BLaER1 (cell line): Measurements from ENCODE around the gene SEMA5A.

Experiments
- H3K27ac ChIP-seq: shearing (Covaris generic); formaldehyde crosslinking; 2 replicates; pipeline ENCODE4 v1.8.1; 2022
- H3K27me3 ChIP-seq: shearing (Covaris generic); formaldehyde crosslinking; 2 replicates; pipeline ENCODE4 v1.8.1; 2022
- H3K36me3 ChIP-seq: shearing (Covaris generic); formaldehyde crosslinking; 2 replicates; pipeline ENCODE4 v1.8.1; 2022
- H3K4me1 ChIP-seq: shearing (Covaris generic); formaldehyde crosslinking; 2 replicates; pipeline ENCODE4 v1.8.1; 2022
- H3K4me2 ChIP-seq: shearing (Covaris generic); formaldehyde crosslinking; 2 replicates; pipeline ENCODE4 v1.8.1; 2022
- H3K4me3 ChIP-seq: shearing (Covaris generic); formaldehyde crosslinking; 2 replicates; pipeline ENCODE4 v1.8.1; 2022
- H3K9ac ChIP-seq: shearing (Covaris generic); formaldehyde crosslinking; 2 replicates; pipeline ENCODE4 v1.8.1; 2022
- H3K9me3 ChIP-seq: shearing (Covaris generic); formaldehyde crosslinking; 2 replicates; pipeline ENCODE4 v1.8.1; 2022
- H4K20me1 ChIP-seq: shearing (Covaris generic); formaldehyde crosslinking; 2 replicates; pipeline ENCODE4 v1.8.1; 2022
- Cebpa-rat ChIP-seq: shearing (Covaris generic); IDR thresholded peaks from 2 replicates; pipeline ENCODE4 v1.8.1; 2022

The SEMA5A gene

DNA sequence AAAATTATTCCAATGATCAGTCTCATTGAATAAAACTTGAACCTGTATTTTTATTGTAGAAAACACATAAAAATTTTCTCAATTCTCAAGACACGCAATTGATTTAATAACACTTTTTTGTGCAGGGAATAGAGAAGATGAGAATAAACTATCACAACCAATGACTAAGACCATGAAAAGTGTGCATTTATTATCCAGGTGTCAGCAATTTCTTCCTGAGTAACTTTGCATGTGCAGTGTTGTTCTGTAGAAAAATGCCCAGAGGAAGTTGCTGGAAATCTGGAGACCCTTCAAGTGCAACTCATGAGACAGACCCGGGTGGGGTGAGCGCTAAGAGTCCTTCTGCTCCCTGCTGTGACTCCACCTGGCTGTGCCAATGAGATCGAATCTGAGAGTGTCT lies 405.7 kb downstream of the SEMA5A start:
- no peak for TF ChIP-seq Cebpa-rat
- no peak overlapping the region for H3K4me2 ChIP-seq

GRCh38 chr5:9139344-9139743 lies 406.5 kb downstream of the SEMA5A start:
- no peak overlapping the region for H3K4me2 ChIP-seq
- peaks cover 1% of the 10 kb centered on the region; the same call in 1 of the 2 replicates for H3K9me3 ChIP-seq
- no peak overlapping the region for H3K27ac ChIP-seq
- H4K20me1 ChIP-seq: no peaks in the 10 kb centered on the region
- no peaks in the 10 kb centered on the region for H3K4me1 ChIP-seq
- no peak overlapping the region for H3K9ac ChIP-seq
- TF ChIP-seq Cebpa-rat: no peak
- no peaks in the 10 kb centered on the region for H3K27me3 ChIP-seq
- no peaks in the 10 kb centered on the region for H3K36me3 ChIP-seq
- no peak overlapping the region for H3K4me3 ChIP-seq

More for the DNA sequence above, 405.7 kb downstream of the SEMA5A start:
- H3K27me3 ChIP-seq: no peaks in the 10 kb centered on the region
- no peaks in the 10 kb centered on the region for H3K4me1 ChIP-seq
- H3K36me3 ChIP-seq: no peaks in the 10 kb centered on the region
- H3K27ac ChIP-seq: no peak overlapping the region
- no peak overlapping the region for H3K9ac ChIP-seq
- no peaks in the 10 kb centered on the region for H4K20me1 ChIP-seq
- H3K9me3 ChIP-seq: peaks cover 8% of the 10 kb centered on the region; the same call in 1 of the 2 replicates
- H3K4me3 ChIP-seq: no peak overlapping the region

GRCh38 chr5:9128136-9128535 lies 417.7 kb downstream of the SEMA5A start:
- H3K27me3 ChIP-seq: no peaks in the 10 kb centered on the region
- no peak overlapping the region for H3K9ac ChIP-seq
- no peak overlapping the region for H3K27ac ChIP-seq
- H3K36me3 ChIP-seq: no peaks in the 10 kb centered on the region
- H3K4me2 ChIP-seq: no peak overlapping the region
- H3K9me3 ChIP-seq: no peaks in the 10 kb centered on the region; the same call in 1 of the 2 replicates
- TF ChIP-seq Cebpa-rat: no peak
- H3K4me1 ChIP-seq: no peaks in the 10 kb centered on the region
- H4K20me1 ChIP-seq: no peaks in the 10 kb centered on the region
- H3K4me3 ChIP-seq: no peak overlapping the region

DNA sequence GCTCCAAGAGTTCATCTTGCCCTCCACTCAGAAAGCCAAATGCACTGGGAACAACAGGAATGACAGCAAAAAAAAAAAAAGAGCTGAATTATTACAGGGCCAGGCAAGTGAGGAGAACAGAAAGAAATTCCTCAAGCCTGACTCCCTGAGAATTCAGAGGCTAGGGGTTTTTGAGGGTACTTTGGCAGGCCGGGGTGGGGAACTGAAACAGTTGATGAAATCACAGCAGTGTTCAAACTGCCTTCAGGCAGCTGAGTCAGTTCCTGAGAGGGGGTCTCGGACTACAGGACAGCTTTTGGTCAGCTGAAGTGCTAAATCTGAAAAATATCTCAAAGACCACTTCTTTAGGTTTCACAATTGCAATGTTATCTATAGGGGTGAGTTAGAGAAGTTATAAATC lies 419.4 kb downstream of the SEMA5A start:
- no peak overlapping the region for H3K27ac ChIP-seq
- no peak overlapping the region for H3K9ac ChIP-seq
- H3K27me3 ChIP-seq: no peaks in the 10 kb centered on the region
- no peaks in the 10 kb centered on the region; the same call in 1 of the 2 replicates for H3K9me3 ChIP-seq
- H4K20me1 ChIP-seq: no peaks in the 10 kb centered on the region
- H3K4me3 ChIP-seq: no peak overlapping the region
- no peaks in the 10 kb centered on the region for H3K4me1 ChIP-seq
- no peak overlapping the region for H3K4me2 ChIP-seq
- no peak for TF ChIP-seq Cebpa-rat
- no peaks in the 10 kb centered on the region for H3K36me3 ChIP-seq

DNA sequence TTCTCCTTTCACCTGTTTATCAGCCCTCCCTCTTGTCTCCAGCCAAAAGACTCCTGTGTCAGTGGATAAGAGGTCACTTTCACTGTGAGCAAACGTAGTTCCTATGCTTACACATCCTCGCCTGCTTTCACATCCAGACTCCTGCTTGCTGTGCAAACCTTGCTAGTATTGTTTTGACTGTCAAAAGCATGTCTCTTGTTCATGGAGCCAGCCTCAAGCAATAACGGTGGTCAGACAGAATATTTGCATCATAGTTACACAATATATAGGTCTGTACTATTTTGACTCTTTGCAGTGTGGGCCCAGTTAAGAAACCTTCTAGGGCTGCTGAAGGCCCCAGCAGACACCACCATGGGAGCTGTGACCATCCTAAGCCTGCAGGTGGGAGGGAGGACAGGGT lies 420.0 kb downstream of the SEMA5A start:
- Histone ChIP-seq H3K4me1 (no peaks in the 10 kb centered on the region), H3K9ac (no peak overlapping the region), H3K27ac (no peak overlapping the region), H3K4me3 (no peak overlapping the region), H3K36me3 (no peaks in the 10 kb centered on the region), H4K20me1 (no peaks in the 10 kb centered on the region), H3K4me2 (no peak overlapping the region), H3K9me3 (no peaks in the 10 kb centered on the region; the same call in 1 of the 2 replicates), H3K27me3 (no peaks in the 10 kb centered on the region)
- no peak for TF ChIP-seq Cebpa-rat

- Histone ChIP-seq H3K4me1 (no peaks in the 10 kb centered on the region), H4K20me1 (no peaks in the 10 kb centered on the region), H3K4me3 (no peak overlapping the region)
These were observed 421.0 kb downstream of the SEMA5A start for GRCh38 chr5:9124838-9125237.

DNA sequence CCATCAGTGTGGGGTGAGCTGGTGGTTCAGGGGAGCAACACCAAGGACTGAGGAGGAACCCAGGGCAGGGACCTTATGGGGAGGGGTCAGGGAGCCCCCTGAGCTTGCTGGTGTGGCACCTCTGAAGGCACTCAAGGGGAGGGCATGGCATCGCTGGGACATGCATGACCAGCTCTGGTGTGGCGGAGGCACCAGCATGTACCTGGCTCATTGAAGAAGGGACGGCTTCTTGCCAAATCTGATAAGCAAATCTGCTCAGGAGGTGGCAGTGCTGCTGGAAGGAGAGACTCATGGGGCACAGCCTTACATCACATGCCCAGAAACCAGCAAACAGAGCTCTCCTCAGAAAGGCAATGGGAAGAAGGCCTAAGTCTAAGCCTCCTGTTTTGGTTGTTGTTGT lies 421.8 kb downstream of the SEMA5A start:
- Histone ChIP-seq H3K4me1 (no peaks in the 10 kb centered on the region), H3K9ac (no peak overlapping the region), H3K27ac (no peak overlapping the region), H3K9me3 (no peaks in the 10 kb centered on the region), H4K20me1 (no peaks in the 10 kb centered on the region), H3K36me3 (no peaks in the 10 kb centered on the region), H3K4me2 (no peak overlapping the region), H3K4me3 (no peak overlapping the region), H3K27me3 (no peaks in the 10 kb centered on the region)
- TF ChIP-seq Cebpa-rat: no peak

More at GRCh38 chr5:9124838-9125237, 421.0 kb downstream of the SEMA5A start:
- Histone ChIP-seq H3K4me2 (no peak overlapping the region), H3K27me3 (no peaks in the 10 kb centered on the region), H3K9me3 (no peaks in the 10 kb centered on the region), H3K27ac (no peak overlapping the region), H3K36me3 (no peaks in the 10 kb centered on the region), H3K9ac (no peak overlapping the region)
- no peak for TF ChIP-seq Cebpa-rat

DNA sequence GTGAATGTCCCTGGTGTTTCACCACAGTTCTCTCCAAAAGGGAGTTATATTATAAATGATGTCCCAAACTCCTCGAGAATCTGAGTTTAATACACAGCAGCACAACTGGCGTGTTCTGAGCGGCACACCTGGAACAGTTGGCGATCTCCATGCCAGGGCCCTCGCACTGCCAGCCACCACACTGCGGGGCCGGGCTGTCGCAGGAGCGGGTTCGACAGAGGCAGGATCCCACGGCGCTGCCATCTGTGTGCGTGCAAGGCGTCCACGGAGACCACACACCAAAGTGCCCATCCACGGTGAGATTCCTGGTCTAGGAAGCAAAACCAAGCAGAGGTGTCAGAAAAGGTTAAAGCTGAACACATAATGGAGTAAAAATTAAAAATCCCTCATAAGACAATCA lies 423.3 kb downstream of the SEMA5A start:
- H4K20me1 ChIP-seq: no peaks in the 10 kb centered on the region
- H3K9ac ChIP-seq: no peak overlapping the region
- H3K36me3 ChIP-seq: no peaks in the 10 kb centered on the region
- no peak overlapping the region for H3K4me2 ChIP-seq
- H3K4me3 ChIP-seq: no peak overlapping the region
- H3K9me3 ChIP-seq: no peaks in the 10 kb centered on the region
- H3K27ac ChIP-seq: no peak overlapping the region
- no peaks in the 10 kb centered on the region for H3K27me3 ChIP-seq
- TF ChIP-seq Cebpa-rat: no peak
- H3K4me1 ChIP-seq: no peaks in the 10 kb centered on the region

DNA sequence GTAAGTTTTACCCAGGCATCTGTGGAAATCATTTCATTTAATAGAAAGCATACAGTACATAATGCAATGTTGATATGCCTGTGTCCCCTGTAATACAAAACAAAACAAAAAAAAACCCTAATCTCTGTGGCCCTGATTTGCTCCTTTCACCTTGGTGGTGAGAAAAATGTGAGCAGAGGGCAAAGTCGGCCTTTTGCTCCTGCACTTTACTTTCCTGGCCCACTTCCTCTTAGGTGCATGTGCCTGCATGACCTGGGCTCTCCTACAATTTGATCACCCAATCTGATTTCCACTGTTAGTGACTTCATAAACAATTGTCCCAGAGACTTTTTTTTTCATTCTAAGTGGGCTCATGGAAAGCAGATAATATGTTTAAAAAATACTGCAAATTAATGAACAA lies 424.3 kb downstream of the SEMA5A start:
- Histone ChIP-seq H4K20me1 (no peaks in the 10 kb centered on the region), H3K9ac (no peak overlapping the region), H3K4me1 (no peaks in the 10 kb centered on the region), H3K27me3 (no peaks in the 10 kb centered on the region), H3K27ac (no peak overlapping the region), H3K4me3 (no peak overlapping the region), H3K36me3 (no peaks in the 10 kb centered on the region), H3K4me2 (no peak overlapping the region), H3K9me3 (no peaks in the 10 kb centered on the region)
- TF ChIP-seq Cebpa-rat: no peak

DNA sequence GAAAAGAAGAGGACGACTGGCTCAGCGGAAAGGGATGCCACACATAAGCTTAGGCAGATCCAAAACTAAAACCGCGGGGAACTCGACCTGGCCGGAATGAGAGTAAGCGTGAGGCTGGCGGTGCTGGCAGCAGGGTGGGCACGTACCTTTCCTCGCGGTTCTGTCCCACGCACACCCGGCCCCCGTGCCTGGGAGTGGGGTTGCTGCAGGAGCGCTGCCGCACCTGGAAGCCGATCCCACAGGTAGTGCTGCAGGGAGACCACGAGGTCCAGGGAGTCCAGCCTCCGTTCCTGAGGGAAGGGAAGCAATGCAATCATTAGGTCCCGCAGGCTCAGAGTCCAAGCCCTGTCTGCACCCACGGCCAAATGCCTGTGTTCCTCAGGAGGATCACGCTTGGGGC lies 427.0 kb downstream of the SEMA5A start:
- peaks cover 20% of the 10 kb centered on the region for H3K9me3 ChIP-seq
- H3K4me1 ChIP-seq: no peaks in the 10 kb centered on the region; the same call in 1 of the 2 replicates
- H3K36me3 ChIP-seq: no peaks in the 10 kb centered on the region
- no peaks in the 10 kb centered on the region for H3K27me3 ChIP-seq
- H3K9ac ChIP-seq: no peak overlapping the region
- H3K4me2 ChIP-seq: no peak overlapping the region
- H3K27ac ChIP-seq: no peak overlapping the region
- TF ChIP-seq Cebpa-rat: no peak
- H4K20me1 ChIP-seq: no peaks in the 10 kb centered on the region
- no peak overlapping the region for H3K4me3 ChIP-seq

DNA sequence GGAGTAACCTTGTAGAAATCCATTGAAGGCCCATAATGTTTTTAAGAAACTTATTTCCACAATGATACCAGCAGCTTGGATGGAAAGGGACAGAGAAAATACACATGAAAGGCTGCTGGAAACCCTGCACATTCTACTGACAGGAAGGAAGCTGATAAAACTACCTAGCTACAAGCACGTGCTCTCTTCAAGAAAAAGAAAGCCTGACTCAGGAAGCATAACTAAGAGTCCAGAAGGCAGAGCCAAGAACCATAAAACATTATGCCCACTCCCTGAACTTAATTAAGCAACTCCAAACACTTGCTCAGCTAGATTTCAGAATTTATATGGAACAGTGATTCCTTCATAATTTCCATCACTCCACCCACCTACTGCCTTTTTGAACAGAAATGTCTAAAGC lies 430.8 kb downstream of the SEMA5A start:
- TF ChIP-seq Cebpa-rat: no peak
- Histone ChIP-seq H3K27ac (no peak overlapping the region), H3K4me1 (no peaks in the 10 kb centered on the region; the same call in 1 of the 2 replicates), H3K36me3 (no peaks in the 10 kb centered on the region), H3K4me2 (no peak overlapping the region), H3K9ac (no peak overlapping the region), H3K9me3 (peaks cover 20% of the 10 kb centered on the region), H3K27me3 (no peaks in the 10 kb centered on the region), H4K20me1 (no peaks in the 10 kb centered on the region), H3K4me3 (no peak overlapping the region)
